GM18508 (cell line): ENCODE data around the gene SKI.
"Not testable (repeated sequence)": the region's sequence is repeated elsewhere in the genome, so short reads cannot be mapped to it uniquely, and the experiment has no call there.

Source experiments
- ATAC-seq: cut with Tn5 transposase; IDR thresholded peaks from one replicate; pipeline ENCODE4 v1.9.1; 2021; ENCODE audit warnings: moderate number of reproducible peaks; ENCODE audit not compliant: insufficient read depth, unreplicated experiment

SKI gene

GRCh38 chr1:2257245-2257627 is 29.1 kb downstream of the SKI start:
- no peak for ATAC-seq

DNA sequence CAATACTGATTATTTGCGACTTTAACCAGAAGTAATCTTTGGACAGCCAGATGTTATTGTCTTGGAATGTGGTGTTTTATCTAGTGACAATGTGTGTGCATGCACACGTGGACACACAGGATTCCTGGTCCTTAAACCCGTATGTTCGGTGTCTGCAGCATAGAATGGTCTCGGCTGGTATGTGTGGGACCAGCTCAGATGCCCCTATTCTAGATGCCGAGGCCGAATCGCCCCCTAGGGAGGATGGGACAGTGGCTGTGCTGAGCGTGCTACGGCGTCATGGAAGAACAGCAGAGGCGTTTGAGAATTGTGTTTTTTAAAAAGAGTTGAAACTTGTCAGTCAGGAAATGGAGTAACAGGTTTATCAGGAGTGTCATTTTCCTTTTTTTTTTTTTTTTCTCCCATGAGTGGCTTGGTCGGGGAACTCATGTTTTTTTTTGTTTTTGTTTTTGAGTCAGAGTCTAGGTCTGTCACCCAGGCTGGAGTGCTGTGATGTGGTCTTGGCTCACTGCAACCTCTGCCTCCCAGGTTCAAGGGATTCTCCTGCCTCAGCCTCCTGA is 30.1 kb downstream of the SKI start:
- no peak for ATAC-seq

- no peak for ATAC-seq
These were observed 30.9 kb downstream of the SKI start for GRCh38 chr1:2258996-2259395.

GRCh38 chr1:2259668-2260402 is 31.7 kb downstream of the SKI start:
- ATAC-seq = no peak

DNA sequence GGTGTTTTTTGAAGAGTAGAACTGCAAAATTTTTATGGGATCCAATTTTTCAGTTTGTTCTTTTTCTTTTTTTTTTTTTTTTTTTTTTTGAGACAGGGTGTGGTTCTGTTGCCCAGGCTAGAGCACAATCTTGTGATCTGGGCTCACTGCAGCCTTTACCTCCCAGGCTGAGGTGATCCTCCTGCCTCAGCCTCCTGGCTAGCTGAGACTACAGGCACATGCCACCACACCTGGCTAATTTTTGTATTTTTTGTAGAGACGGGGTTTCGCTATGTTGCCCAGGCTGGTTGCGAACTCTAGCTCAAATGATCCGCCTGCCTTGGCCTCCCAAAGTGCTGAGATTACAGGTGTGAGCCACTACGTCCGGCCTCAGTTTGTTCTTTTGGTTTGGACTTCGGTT is 32.4 kb downstream of the SKI start:
- not testable (repeated sequence) for ATAC-seq

GRCh38 chr1:2260917-2261316 is 32.8 kb downstream of the SKI start:
- no peak for ATAC-seq

DNA sequence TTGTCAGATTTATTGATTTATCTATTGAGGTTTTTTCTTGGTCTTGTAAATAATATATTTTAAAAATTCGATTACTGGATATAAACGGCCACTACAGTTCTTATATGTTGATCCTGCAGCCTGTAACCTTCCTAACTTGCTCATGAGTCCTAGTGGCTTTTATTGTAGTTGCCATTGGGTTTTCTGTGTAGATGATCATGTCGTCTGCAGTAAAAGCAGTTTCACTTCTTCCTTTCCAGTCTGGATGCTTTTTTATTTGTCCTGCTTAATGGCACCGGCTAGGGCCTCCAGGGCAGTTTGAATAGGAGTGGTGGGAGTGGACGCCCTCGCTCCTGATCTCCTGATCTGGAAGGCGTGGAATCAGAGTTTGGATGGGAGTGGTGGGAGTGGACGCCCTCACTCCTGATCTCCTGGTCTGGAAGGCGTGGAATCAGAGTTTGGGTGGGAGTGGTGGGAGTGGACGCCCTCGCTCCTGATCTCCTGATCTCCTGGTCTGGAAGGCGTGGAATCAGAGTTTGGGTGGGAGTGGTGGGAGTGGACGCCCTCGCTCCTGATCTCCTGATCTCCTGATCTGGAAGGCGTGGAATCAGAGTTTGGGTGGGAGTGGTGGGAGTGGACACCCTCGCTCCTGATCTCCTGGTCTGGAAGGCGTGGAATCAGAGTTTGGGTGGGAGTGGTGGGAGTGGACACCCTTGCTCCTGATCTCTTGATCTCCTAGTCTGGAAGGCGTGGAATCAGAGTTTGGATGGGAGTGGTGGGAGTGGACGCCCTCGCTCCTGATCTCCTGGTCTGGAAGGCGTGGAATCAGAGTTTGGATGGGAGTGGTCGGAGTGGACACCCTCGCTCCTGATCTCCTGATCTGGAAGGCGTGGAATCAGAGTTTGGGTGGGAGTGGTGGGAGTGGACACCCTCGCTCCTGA is 33.6 kb downstream of the SKI start:
- not testable (repeated sequence) for ATAC-seq

- ATAC-seq = no peak
These were observed 38.3 kb downstream of the SKI start for GRCh38 chr1:2266301-2266975.

GRCh38 chr1:2267051-2267830 is 39.1 kb downstream of the SKI start:
- ATAC-seq = no peak

DNA sequence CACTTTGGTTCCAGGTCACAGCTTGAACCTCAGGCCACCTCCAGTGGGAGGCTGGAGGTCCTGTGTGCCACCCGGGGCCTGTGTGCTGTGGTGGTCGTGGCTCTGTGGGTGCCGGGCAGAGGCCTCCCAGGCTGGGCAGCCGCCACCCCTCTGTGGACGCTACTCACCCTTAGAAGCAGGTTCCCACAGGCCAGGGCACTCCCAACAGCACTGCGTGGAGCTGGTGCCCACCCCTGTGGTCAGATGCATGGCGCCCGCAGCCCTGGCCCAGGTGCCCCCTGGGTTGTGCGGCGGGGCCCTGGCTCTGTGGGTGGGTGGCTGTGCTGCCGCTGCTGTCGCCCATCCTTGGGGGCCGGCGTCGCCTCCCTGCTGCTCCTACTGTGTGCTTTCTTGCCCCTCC is 39.7 kb downstream of the SKI start:
- ATAC-seq = no peak

DNA sequence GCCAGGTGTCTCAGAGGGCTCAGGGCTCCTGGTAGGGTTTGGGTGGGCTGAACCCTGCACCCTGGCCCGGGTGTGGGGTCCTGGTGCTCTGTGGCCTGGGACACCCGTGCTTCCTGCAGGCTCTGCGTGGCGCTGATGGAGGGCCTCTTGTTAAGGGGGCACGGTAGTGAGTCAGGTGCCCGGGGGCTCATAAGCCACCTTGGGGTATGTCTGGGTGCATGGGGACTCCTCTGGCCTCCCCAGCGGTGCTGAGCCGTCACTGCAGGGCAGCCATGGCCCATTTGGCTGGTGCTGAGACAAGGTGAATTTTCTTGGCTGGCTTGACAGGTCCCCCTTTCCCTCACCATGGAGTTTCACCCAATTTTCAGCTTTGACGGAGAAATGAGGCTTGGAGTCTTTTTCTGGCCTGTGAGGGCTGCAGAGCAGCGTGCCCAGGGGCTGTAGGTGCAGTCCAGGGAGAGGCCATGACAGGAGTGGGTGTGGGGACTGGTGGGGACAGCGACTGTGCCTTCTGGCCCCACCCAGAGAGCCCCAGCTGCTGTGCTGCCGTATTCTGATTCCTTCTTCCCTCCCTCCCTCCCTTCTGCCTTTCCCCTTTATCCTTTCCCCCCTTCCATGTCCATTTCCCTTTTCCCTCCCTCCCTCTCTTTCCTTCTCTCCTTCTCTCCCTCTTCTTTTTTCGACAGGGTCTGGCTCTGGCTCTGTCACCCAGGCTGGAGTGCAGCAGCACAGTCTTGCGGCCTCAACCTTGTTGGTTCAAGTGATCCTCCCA is 40.4 kb downstream of the SKI start:
- ATAC-seq = no peak

- no peak for ATAC-seq
These were observed 41.2 kb downstream of the SKI start for GRCh38 chr1:2269193-2269921.

DNA sequence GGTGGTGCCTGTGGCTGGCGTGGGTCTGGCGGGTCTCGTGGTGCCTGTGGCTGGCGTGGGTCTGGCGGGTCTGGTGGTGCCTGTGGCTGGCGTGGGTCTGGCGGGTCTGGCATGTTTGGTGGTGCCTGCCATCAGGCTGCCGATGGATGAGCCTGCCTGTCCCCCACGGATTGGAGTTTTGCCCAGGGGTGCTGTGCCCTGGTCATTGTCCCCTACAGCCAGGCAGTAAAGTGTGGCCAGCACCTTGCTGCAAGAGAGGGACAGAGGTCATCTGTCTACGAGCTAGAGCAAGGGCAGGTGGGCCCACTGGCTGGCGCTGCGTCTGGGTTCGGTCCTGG is 41.8 kb downstream of the SKI start:
- no peak for ATAC-seq

- no peak for ATAC-seq
These were observed 42.4 kb downstream of the SKI start for GRCh38 chr1:2270260-2271100.

- ATAC-seq = no peak
These were observed 43.1 kb downstream of the SKI start for GRCh38 chr1:2271211-2271721.

- no peak for ATAC-seq
These were observed 43.9 kb downstream of the SKI start for GRCh38 chr1:2271841-2272655.
